WTC11 (cell line): ENCODE measurements around the gene FBLN5. TPM values are rescaled to one million over a fixed set of nuclear protein-coding genes. Genes with fewer than 3 reads are reported as not detected.

Experiments used
- ATAC-seq: fragments of 200-7000 bp; cut with Tn5 transposase; 2 replicates; pipeline ENCODE4 v1.10.0; 2021; ENCODE audit warnings: mild to moderate bottlenecking, moderate library complexity
- CTCF ChIA-PET: fragments of 300-600 bp; sonication (Branson Sonifier 250); formaldehyde crosslinking; loops from one replicate; lab custom pipeline; 2021; ENCODE audit warnings: antibody characterized with exemption; lab: Charles Lee
- POLR2A ChIA-PET: fragments of 350-600 bp; sonication (Branson Sonifier 250); formaldehyde crosslinking; loops from one replicate; lab custom pipeline; 2021; ENCODE audit warnings: antibody characterized with exemption; lab: Charles Lee
- DNase-seq: peaks from one replicate; pipeline ENCODE4 v3.0.0; 2021; ENCODE audit warnings: low spot score
- H3K27ac Mint-ChIP-seq: 2 replicates; pipeline ENCODE4 v1.8.0; 2021; ENCODE audit warnings: mixed read lengths
- H3K27me3 Mint-ChIP-seq: 2 replicates; pipeline ENCODE4 v1.8.0; 2021; ENCODE audit warnings: low read depth, mild to moderate bottlenecking, moderate library complexity, mixed read lengths
- H3K36me3 Mint-ChIP-seq: 2 replicates; pipeline ENCODE4 v1.8.0; 2021; ENCODE audit warnings: mixed read lengths
- H3K4me1 Mint-ChIP-seq: 2 replicates; pipeline ENCODE4 v1.8.0; 2022; ENCODE audit warnings: mixed read lengths
- H3K4me3 Mint-ChIP-seq: 2 replicates; pipeline ENCODE4 v1.8.0; 2021; ENCODE audit warnings: mild to moderate bottlenecking, moderate library complexity, mixed read lengths
- H3K9me3 Mint-ChIP-seq: 2 replicates; pipeline ENCODE4 v1.8.0; 2021; ENCODE audit warnings: mixed read lengths
- ESRRA ChIP-seq: sonication (generic); formaldehyde crosslinking; IDR thresholded peaks from 2 replicates; pipeline ENCODE4 v1.8.1; 2022; ENCODE audit warnings: mild to moderate bottlenecking, missing genetic modification reagents, borderline replicate concordance
- FOXJ3 ChIP-seq: sonication (generic); formaldehyde crosslinking; IDR thresholded peaks from 2 replicates; pipeline ENCODE4 v1.9.0; 2021; ENCODE audit warnings: missing genetic modification reagents, mild to moderate bottlenecking, borderline replicate concordance
- GABPB1 ChIP-seq: sonication (generic); formaldehyde crosslinking; IDR thresholded peaks from 2 replicates; pipeline ENCODE4 v1.8.1; 2023; ENCODE audit warnings: mild to moderate bottlenecking, missing genetic modification reagents
- IRF1 ChIP-seq: sonication (generic); formaldehyde crosslinking; IDR thresholded peaks from 2 replicates; pipeline ENCODE4 v1.8.0; 2023; ENCODE audit warnings: missing genetic modification reagents
- KAT7 ChIP-seq: sonication (generic); formaldehyde crosslinking; IDR thresholded peaks from 2 replicates; pipeline ENCODE4 v1.8.1; 2023; ENCODE audit warnings: missing genetic modification reagents, mild to moderate bottlenecking, borderline replicate concordance
- NFYB ChIP-seq: sonication (generic); formaldehyde crosslinking; conservative IDR thresholded peaks from 2 replicates; pipeline ENCODE4 v1.8.0; 2022; ENCODE audit warnings: low read depth, missing genetic modification reagents
- OVOL2 ChIP-seq: fragments of 250-450 bp; sonication (Bioruptor Pico); IDR thresholded peaks from 2 replicates; pipeline ENCODE4 v1.9.0; 2021; ENCODE audit warnings: mild to moderate bottlenecking, borderline replicate concordance
- RELA ChIP-seq: sonication (generic); formaldehyde crosslinking; IDR thresholded peaks from 2 replicates; pipeline ENCODE4 v1.8.1; 2022; ENCODE audit warnings: missing genetic modification reagents, mild to moderate bottlenecking, borderline replicate concordance
- RORB ChIP-seq: fragments of 250-450 bp; sonication (Bioruptor Pico); IDR thresholded peaks from 2 replicates; pipeline ENCODE4 v1.9.0; 2021; ENCODE audit warnings: mild to moderate bottlenecking
- USF1 ChIP-seq: sonication (generic); formaldehyde crosslinking; IDR thresholded peaks from 2 replicates; pipeline ENCODE4 v1.8.0; 2022; ENCODE audit warnings: mild to moderate bottlenecking, missing genetic modification reagents
- USF2 ChIP-seq: sonication (generic); formaldehyde crosslinking; IDR thresholded peaks from 2 replicates; pipeline ENCODE4 v1.8.1; 2023; ENCODE audit warnings: mild to moderate bottlenecking, missing genetic modification reagents, moderate library complexity
- ZNF671 ChIP-seq: fragments of 250-450 bp; sonication (Bioruptor Pico); IDR thresholded peaks from 2 replicates; pipeline ENCODE4 v1.8.0; 2021; ENCODE audit warnings: mild to moderate bottlenecking
- total RNA-seq: library from RNA; stranded (reverse); gene quantifications from 3 replicates; pipeline ENCODE4 v1.2.3, GENCODE V29; 2021
- TF ChIP-seq, protein P1 (sequence below): fragments of 250-450 bp; sonication (Bioruptor Pico); IDR thresholded peaks from 2 replicates; pipeline ENCODE4 v1.9.0; 2021; ENCODE audit warnings: mild to moderate bottlenecking
- TF ChIP-seq, protein P2 (sequence below): sonication (generic); formaldehyde crosslinking; conservative IDR thresholded peaks from 2 replicates; pipeline ENCODE4 v1.8.1; 2022; ENCODE audit warnings: mild to moderate bottlenecking, missing genetic modification reagents
- TF ChIP-seq, protein P3 (sequence below): sonication (generic); formaldehyde crosslinking; IDR thresholded peaks from 2 replicates; pipeline ENCODE4 v1.8.0; 2022; ENCODE audit warnings: missing genetic modification reagents
- TF ChIP-seq, protein P4 (sequence below): fragments of 200-600 bp; IDR thresholded peaks from 2 replicates; pipeline ENCODE4 v1.8.0; 2022; ENCODE audit warnings: antibody characterized with exemption
- TF ChIP-seq, protein P5 (sequence below): sonication (generic); formaldehyde crosslinking; IDR thresholded peaks from 2 replicates; pipeline ENCODE4 v1.8.0; 2023; ENCODE audit warnings: missing genetic modification reagents, mild to moderate bottlenecking, borderline replicate concordance

FBLN5 gene
- total RNA-seq, 1 experiment from 2014 or later, result 4.0 TPM

DNA sequence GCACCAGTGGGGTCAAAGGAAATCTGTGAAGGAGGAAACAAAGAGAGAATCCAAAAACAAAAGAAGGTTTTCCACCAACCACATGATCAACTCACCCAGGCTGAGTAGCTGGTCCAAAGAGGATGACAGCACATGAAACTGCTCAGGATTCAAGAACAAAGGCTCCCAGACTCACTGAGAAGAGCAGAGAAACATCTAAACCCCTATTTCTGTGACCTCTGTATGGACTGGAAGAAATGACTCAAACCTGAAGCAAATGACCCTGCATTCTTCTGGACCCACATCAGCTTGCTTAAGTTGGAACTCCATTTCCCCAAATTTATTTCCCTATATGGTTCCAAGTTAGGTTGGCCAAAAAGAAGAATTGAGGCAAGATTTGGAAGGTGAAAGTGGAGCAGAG lies 106.4 kb downstream of the FBLN5 start (continued):
- TF ChIP-seq, protein P1, sequence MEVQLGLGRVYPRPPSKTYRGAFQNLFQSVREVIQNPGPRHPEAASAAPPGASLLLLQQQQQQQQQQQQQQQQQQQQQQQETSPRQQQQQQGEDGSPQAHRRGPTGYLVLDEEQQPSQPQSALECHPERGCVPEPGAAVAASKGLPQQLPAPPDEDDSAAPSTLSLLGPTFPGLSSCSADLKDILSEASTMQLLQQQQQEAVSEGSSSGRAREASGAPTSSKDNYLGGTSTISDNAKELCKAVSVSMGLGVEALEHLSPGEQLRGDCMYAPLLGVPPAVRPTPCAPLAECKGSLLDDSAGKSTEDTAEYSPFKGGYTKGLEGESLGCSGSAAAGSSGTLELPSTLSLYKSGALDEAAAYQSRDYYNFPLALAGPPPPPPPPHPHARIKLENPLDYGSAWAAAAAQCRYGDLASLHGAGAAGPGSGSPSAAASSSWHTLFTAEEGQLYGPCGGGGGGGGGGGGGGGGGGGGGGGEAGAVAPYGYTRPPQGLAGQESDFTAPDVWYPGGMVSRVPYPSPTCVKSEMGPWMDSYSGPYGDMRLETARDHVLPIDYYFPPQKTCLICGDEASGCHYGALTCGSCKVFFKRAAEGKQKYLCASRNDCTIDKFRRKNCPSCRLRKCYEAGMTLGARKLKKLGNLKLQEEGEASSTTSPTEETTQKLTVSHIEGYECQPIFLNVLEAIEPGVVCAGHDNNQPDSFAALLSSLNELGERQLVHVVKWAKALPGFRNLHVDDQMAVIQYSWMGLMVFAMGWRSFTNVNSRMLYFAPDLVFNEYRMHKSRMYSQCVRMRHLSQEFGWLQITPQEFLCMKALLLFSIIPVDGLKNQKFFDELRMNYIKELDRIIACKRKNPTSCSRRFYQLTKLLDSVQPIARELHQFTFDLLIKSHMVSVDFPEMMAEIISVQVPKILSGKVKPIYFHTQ (CRISPR knock-in tag), result no peak

- ChIA-PET POLR2A (no interaction called here), CTCF (no interaction called here)
- Mint-ChIP-seq H3K36me3 (no peaks in the 10 kb centered on the region), H3K4me3 (no peak overlapping the region), H3K9me3 (no peaks in the 10 kb centered on the region), H3K4me1 (peaks cover 11% of the 10 kb centered on the region), H3K27me3 (peaks cover 4% of the 10 kb centered on the region; the same call in 1 of the 2 replicates), H3K27ac (no peak overlapping the region)
- no peak for TF ChIP-seq RELA (CRISPR knock-in tag)
- TF ChIP-seq ESRRA (CRISPR knock-in tag), result no peak
- no peak for TF ChIP-seq OVOL2 (CRISPR knock-in tag)
- TF ChIP-seq, protein P2, sequence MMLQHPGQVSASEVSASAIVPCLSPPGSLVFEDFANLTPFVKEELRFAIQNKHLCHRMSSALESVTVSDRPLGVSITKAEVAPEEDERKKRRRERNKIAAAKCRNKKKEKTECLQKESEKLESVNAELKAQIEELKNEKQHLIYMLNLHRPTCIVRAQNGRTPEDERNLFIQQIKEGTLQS, result no peak
- TF ChIP-seq IRF1 (CRISPR knock-in tag), result no peak
- TF ChIP-seq RORB (CRISPR knock-in tag), result no peak
- TF ChIP-seq, protein P3, sequence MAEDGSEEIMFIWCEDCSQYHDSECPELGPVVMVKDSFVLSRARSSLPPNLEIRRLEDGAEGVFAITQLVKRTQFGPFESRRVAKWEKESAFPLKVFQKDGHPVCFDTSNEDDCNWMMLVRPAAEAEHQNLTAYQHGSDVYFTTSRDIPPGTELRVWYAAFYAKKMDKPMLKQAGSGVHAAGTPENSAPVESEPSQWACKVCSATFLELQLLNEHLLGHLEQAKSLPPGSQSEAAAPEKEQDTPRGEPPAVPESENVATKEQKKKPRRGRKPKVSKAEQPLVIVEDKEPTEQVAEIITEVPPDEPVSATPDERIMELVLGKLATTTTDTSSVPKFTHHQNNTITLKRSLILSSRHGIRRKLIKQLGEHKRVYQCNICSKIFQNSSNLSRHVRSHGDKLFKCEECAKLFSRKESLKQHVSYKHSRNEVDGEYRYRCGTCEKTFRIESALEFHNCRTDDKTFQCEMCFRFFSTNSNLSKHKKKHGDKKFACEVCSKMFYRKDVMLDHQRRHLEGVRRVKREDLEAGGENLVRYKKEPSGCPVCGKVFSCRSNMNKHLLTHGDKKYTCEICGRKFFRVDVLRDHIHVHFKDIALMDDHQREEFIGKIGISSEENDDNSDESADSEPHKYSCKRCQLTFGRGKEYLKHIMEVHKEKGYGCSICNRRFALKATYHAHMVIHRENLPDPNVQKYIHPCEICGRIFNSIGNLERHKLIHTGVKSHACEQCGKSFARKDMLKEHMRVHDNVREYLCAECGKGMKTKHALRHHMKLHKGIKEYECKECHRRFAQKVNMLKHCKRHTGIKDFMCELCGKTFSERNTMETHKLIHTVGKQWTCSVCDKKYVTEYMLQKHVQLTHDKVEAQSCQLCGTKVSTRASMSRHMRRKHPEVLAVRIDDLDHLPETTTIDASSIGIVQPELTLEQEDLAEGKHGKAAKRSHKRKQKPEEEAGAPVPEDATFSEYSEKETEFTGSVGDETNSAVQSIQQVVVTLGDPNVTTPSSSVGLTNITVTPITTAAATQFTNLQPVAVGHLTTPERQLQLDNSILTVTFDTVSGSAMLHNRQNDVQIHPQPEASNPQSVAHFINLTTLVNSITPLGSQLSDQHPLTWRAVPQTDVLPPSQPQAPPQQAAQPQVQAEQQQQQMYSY, result no peak
- no peak for TF ChIP-seq FOXJ3 (CRISPR knock-in tag)
- TF ChIP-seq USF1, result peak; percentile 52; the same call in 1 of the 2 replicates
- peak; percentile 77 for TF ChIP-seq USF2
- ATAC-seq (no peak), DNase-seq (no peak)
These were observed 107.7 kb downstream of the FBLN5 start for GRCh38 chr14:91839749-91840148.

DNA sequence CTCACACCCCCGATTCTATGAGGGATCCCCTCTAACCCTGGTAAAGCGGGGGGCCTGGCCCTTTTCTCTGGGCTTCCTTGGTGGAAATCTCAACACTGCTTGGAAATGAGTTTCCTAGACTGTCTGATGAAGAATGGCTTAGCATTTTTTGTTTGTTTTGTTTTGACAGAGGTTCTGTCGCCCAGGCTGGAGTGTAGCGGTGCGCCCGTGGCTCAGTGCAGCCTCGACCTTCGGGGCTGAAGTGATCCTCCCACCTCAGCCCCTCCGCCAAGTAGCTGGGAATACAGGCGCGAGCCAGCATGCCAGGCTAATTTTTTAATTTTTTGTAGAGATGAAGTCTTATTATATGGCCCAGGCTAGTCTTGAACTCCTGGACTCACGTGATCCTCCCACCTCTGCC lies 110.4 kb downstream of the FBLN5 start:
- POLR2A ChIA-PET, result no interaction called here
- H3K4me1 Mint-ChIP-seq, result peaks cover 32% of the 10 kb centered on the region
- H3K36me3 Mint-ChIP-seq, result no peaks in the 10 kb centered on the region
- DNase-seq (no peak), ATAC-seq (no peak)
- no peak overlapping the region for H3K27ac Mint-ChIP-seq
- CTCF ChIA-PET, result interaction anchor here (0.5 kb wide), 1 partner anchor 212 kb away, joined by 3 read pairs; no protein-coding TSS in a partner anchor
- H3K9me3 Mint-ChIP-seq, result no peaks in the 10 kb centered on the region
- peaks cover 4% of the 10 kb centered on the region; the same call in 1 of the 2 replicates for H3K27me3 Mint-ChIP-seq
- H3K4me3 Mint-ChIP-seq, result peak overlapping the region; percentile 73
- no peak for TF ChIP-seq NFYB (CRISPR knock-in tag)
- TF ChIP-seq, protein P4, sequence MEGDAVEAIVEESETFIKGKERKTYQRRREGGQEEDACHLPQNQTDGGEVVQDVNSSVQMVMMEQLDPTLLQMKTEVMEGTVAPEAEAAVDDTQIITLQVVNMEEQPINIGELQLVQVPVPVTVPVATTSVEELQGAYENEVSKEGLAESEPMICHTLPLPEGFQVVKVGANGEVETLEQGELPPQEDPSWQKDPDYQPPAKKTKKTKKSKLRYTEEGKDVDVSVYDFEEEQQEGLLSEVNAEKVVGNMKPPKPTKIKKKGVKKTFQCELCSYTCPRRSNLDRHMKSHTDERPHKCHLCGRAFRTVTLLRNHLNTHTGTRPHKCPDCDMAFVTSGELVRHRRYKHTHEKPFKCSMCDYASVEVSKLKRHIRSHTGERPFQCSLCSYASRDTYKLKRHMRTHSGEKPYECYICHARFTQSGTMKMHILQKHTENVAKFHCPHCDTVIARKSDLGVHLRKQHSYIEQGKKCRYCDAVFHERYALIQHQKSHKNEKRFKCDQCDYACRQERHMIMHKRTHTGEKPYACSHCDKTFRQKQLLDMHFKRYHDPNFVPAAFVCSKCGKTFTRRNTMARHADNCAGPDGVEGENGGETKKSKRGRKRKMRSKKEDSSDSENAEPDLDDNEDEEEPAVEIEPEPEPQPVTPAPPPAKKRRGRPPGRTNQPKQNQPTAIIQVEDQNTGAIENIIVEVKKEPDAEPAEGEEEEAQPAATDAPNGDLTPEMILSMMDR, result no peak
- TF ChIP-seq GABPB1 (CRISPR knock-in tag), result no peak
- no peak for TF ChIP-seq ZNF671 (CRISPR knock-in tag)
- TF ChIP-seq, protein P5, sequence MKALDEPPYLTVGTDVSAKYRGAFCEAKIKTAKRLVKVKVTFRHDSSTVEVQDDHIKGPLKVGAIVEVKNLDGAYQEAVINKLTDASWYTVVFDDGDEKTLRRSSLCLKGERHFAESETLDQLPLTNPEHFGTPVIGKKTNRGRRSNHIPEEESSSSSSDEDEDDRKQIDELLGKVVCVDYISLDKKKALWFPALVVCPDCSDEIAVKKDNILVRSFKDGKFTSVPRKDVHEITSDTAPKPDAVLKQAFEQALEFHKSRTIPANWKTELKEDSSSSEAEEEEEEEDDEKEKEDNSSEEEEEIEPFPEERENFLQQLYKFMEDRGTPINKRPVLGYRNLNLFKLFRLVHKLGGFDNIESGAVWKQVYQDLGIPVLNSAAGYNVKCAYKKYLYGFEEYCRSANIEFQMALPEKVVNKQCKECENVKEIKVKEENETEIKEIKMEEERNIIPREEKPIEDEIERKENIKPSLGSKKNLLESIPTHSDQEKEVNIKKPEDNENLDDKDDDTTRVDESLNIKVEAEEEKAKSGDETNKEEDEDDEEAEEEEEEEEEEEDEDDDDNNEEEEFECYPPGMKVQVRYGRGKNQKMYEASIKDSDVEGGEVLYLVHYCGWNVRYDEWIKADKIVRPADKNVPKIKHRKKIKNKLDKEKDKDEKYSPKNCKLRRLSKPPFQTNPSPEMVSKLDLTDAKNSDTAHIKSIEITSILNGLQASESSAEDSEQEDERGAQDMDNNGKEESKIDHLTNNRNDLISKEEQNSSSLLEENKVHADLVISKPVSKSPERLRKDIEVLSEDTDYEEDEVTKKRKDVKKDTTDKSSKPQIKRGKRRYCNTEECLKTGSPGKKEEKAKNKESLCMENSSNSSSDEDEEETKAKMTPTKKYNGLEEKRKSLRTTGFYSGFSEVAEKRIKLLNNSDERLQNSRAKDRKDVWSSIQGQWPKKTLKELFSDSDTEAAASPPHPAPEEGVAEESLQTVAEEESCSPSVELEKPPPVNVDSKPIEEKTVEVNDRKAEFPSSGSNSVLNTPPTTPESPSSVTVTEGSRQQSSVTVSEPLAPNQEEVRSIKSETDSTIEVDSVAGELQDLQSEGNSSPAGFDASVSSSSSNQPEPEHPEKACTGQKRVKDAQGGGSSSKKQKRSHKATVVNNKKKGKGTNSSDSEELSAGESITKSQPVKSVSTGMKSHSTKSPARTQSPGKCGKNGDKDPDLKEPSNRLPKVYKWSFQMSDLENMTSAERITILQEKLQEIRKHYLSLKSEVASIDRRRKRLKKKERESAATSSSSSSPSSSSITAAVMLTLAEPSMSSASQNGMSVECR (CRISPR knock-in tag), result no peak
- no peak for TF ChIP-seq KAT7
- no peak for TF ChIP-seq IRF1 (CRISPR knock-in tag)
